HG03103 (cell line): Measurements from ENCODE around the gene RBMS3.
"Not testable (repeated sequence)": the region's sequence is repeated elsewhere in the genome, so short reads cannot be mapped to it uniquely, and the experiment has no call there.

Experiments used
- ATAC-seq: cut with Tn5 transposase; IDR thresholded peaks from one replicate; pipeline ENCODE4 v1.9.1; 2021; ENCODE audit warnings: low read depth; ENCODE audit not compliant: unreplicated experiment

RBMS3 gene

GRCh38 chr3:29513236-29513635 is 232.4 kb downstream of the RBMS3 start:
- no peak for ATAC-seq

DNA sequence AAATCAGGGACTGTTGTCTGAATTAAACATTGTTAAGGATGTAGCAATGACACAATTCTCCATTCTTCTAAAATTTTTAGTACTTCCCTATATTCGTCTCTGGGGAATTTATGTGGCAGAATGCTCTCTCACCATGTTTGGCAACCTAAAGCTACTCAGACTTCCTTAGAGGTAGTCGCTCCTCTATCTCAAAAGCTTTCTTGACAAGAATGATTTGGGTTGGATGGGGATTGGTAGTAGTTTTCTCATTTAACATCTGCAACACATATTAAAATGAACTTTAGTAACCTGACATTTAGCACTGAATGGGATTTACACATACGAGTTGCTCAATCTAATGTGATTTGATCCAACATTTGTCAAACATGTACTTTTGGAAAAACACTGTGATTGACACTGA is 233.3 kb downstream of the RBMS3 start:
- ATAC-seq: no peak

DNA sequence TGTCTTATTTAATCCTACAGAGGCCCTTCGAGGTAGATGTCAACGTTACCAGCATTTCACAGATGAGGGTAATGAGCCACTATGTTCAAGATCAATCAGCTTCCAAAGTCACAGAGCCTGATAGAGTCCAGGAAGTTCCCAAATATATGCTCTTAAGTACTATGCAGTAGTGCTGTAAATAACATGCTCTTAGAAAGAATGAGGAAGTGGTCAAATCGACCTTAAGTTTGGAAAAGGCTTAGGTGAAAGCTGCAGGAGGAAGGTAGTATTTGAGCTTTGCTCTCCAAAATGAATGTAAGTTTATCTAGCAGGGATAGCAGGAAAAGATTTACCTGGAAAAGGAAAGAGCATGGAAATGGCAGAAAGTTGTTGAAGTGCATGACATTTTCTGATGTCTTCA is 234.0 kb downstream of the RBMS3 start:
- ATAC-seq: no peak

GRCh38 chr3:29515451-29515850 is 234.6 kb downstream of the RBMS3 start:
- ATAC-seq: no peak

GRCh38 chr3:29516164-29516563 is 235.3 kb downstream of the RBMS3 start:
- ATAC-seq: no peak

GRCh38 chr3:29520764-29521163 is 239.9 kb downstream of the RBMS3 start:
- ATAC-seq: no peak

GRCh38 chr3:29521293-29521692 is 240.4 kb downstream of the RBMS3 start:
- ATAC-seq: no peak

GRCh38 chr3:29521751-29522150 is 240.9 kb downstream of the RBMS3 start:
- ATAC-seq: no peak

DNA sequence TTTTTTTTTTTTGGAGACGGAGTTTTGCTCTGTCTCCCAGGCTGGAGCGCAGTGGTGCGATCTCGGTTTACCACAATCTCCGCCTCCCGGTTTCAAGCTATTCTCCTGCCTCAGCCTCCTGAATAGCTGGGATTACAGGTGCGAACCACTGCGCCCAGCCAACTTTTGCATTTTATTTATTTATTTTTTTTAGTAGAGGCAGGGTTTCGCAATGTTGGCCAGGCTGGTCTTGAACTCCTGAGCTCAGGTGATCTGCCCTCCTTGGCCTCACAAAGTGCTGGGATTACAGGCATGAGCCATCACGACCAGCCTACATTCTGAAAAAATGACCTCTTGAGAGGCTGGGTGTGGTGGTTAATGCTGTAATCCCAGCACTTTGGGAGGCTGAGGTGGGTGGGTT is 243.6 kb downstream of the RBMS3 start:
- not testable (repeated sequence) for ATAC-seq

GRCh38 chr3:29525254-29525881 is 244.5 kb downstream of the RBMS3 start:
- ATAC-seq: no peak

- no peak for ATAC-seq
Observed at GRCh38 chr3:29527246-29527645, 246.4 kb downstream of the RBMS3 start.

- ATAC-seq: no peak
Observed at GRCh38 chr3:29531644-29532043, 250.8 kb downstream of the RBMS3 start.

GRCh38 chr3:29532473-29532872 is 251.6 kb downstream of the RBMS3 start:
- no peak for ATAC-seq

DNA sequence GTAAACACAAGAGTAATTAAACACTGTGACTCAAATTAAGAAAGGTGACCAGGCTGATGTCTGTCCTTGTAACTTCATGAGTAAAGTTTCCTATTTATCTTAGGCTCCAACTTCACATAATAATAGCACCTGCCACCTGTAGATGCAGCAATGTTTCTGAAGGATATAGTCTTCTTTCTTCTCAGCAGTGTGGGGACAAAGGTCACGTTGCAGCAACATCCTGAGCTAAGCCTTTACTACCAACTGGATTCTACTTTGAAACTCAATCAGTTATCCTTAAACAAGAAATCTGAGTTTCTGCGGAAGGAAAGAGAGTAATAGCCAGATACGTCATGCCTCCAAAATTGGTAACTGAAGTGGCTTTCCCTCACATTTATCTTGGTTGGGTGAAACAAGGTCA is 253.1 kb downstream of the RBMS3 start:
- ATAC-seq: no peak

GRCh38 chr3:29536016-29536758 is 255.3 kb downstream of the RBMS3 start:
- no peak for ATAC-seq

- no peak for ATAC-seq
Observed at GRCh38 chr3:29537889-29538609, 257.2 kb downstream of the RBMS3 start.

- ATAC-seq: no peak
Observed at GRCh38 chr3:29538610-29538958, 257.7 kb downstream of the RBMS3 start.

DNA sequence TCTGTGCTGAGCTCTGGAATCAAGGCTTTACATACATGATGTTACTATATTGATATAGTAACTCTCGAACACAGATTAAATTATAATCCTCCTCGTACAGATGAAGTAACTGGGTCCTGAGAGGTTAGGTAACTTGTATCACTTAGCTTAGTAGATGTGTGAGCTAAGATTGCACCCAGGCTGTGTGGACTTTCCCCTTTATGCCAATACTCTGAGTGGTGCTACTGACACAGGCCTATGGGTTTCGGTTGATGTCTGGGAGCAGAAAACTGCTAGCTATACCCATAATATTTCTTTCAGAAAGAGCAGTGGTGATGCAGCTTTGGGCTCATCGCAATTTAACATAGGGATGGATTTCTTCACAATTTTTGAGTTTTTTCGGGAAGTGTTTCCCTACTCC is 259.7 kb downstream of the RBMS3 start:
- ATAC-seq: no peak

GRCh38 chr3:29544701-29545363 is 264.0 kb downstream of the RBMS3 start:
- ATAC-seq: no peak

DNA sequence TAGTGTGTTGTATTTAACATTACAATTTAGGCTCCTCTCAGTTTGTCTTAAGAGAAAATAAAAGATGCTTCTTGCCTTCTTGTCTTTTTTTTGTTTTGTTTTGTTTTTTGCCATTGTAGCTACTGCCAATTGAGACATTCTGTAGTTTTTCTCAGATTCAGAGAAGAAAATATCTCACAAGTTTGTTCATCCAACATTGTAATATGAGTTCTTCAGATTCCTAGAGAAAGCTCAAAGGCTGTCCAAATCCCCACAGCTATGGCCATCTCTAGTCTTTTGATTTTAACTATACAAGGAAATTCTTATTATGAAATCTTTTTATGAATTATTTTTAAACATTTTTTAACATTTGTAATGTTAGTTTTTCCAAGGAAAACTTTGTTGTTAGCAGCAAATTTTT is 264.7 kb downstream of the RBMS3 start:
- no peak for ATAC-seq

GRCh38 chr3:29552051-29552450 is 271.2 kb downstream of the RBMS3 start:
- ATAC-seq: no peak
